H1 (cell line): ENCODE data around the gene ANKFN1.

Experiments
- BACH1 ChIP-seq: IDR thresholded peaks from 2 replicates; pipeline ENCODE4 v1.6.1; 2012; ENCODE audit warnings: low read length, improper control_type of control experiment
- CBX8 ChIP-seq: fragments of 300-800, 300-1000 bp; sonication (generic); IDR thresholded peaks from 2 replicates; pipeline ENCODE4 v1.7.1; 2016; ENCODE audit warnings: low read depth, low read length, borderline replicate concordance
- CEBPB ChIP-seq: IDR thresholded peaks from 2 replicates; pipeline ENCODE4 v1.6.1; 2012; ENCODE audit warnings: low read depth, low read length
- EZH2 ChIP-seq: fragments of 200-600 bp; sonication (generic); IDR thresholded peaks from 2 replicates; pipeline ENCODE4 v1.7.1; 2012; ENCODE audit warnings: low read depth, mild to moderate bottlenecking, moderate library complexity, low read length, inconsistent platforms; ENCODE audit not compliant: severe bottlenecking
- HDAC2 ChIP-seq, 2 experiments: fragments of 300-600 bp in 1 of 2; sonication (generic) in 1 of 2; IDR thresholded peaks; 2 replicates each; pipeline ENCODE4 v1.6.1; 2011 to 2012; ENCODE audit warnings: low read depth in 2 of 2, low read length in 2 of 2, mild to moderate bottlenecking in 2 of 2, moderate library complexity in 2 of 2, borderline replicate concordance in 1 of 2, inconsistent platforms in 1 of 2
- POLR2A ChIP-seq, 2 experiments: IDR thresholded peaks; 1 replicate in 1 of 2; 2 replicates in 1 of 2; pipeline ENCODE4 v1.6.1; 2011; ENCODE audit warnings: low read depth in 2 of 2, low read length in 2 of 2, mild to moderate bottlenecking in 2 of 2; ENCODE audit errors: control extremely low read depth in 1 of 2
- RAD21 ChIP-seq, 2 experiments: IDR thresholded peaks in 1 of 2; conservative IDR thresholded peaks in 1 of 2; 2 replicates each; pipeline ENCODE4 v1.6.1; 2011; ENCODE audit warnings: low read depth in 2 of 2, low read length in 2 of 2, improper control_type of control experiment in 1 of 2, inconsistent platforms in 1 of 2, mild to moderate bottlenecking in 1 of 2, moderate library complexity in 1 of 2
- SIN3A ChIP-seq, 2 experiments: IDR thresholded peaks in 1 of 2; conservative IDR thresholded peaks in 1 of 2; 2 replicates each; pipeline ENCODE4 v1.6.1; 2011 to 2012; ENCODE audit warnings: low read length in 2 of 2, improper control_type of control experiment in 1 of 2, low read depth in 1 of 2, mild to moderate bottlenecking in 1 of 2
- SP2 ChIP-seq: IDR thresholded peaks from 2 replicates; pipeline ENCODE4 v1.6.1; 2012; ENCODE audit warnings: mild to moderate bottlenecking, low read length, inconsistent platforms
- YY1 ChIP-seq: IDR thresholded peaks from 2 replicates; pipeline ENCODE4 v1.6.1; 2011; ENCODE audit warnings: low read depth, mild to moderate bottlenecking, low read length
- TF ChIP-seq, protein P1 (sequence below), 3 experiments: IDR thresholded peaks; 1 replicate in 2 of 3; 2 replicates in 1 of 3; pipeline versions ENCODE4 v1.5.1 to v1.6.1; 2011; ENCODE audit warnings: low read length in 3 of 3, mild to moderate bottlenecking in 3 of 3, inconsistent platforms in 2 of 3, low read depth in 1 of 3, moderate library complexity in 1 of 3; ENCODE audit not compliant: insufficient read depth in 1 of 3; ENCODE audit errors: control extremely low read depth in 1 of 3
- TF ChIP-seq, protein P2 (sequence below): IDR thresholded peaks from 2 replicates; pipeline ENCODE4 v1.6.1; 2012; ENCODE audit warnings: inconsistent platforms
- TF ChIP-seq, protein P3 (sequence below): IDR thresholded peaks from 2 replicates; pipeline ENCODE4 v1.6.1; 2011; ENCODE audit warnings: low read depth, mild to moderate bottlenecking, low read length; ENCODE audit not compliant: insufficient read depth

DNA sequence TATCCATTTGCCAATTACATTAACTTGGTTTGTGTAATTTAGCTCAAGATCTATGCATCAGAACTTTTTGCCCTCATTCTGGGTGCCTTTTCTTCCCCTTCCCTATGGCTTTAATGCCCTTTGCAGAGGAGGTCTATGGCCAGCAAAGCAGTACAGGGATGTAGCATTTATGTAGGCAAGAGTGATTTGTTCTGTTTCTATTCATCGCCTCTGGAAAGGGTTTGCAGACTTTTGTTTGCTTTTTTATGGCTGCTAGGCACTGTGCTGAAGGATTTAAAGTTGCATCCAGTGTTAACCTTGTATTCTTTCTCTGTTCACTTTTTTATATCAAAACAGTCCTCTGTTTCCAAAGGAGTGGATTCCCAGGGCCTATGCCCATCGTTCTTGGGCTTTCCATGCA, 78.0 kb downstream of the ANKFN1 start:
- TF ChIP-seq POLR2A (IDR thresholded peaks at IDR 0.05; ENCODE audit: control extremely low read depth in 1 of 2, low read depth in 2 of 2, low read length in 2 of 2) (no peak), CBX8 (no peak), BACH1 (no peak), EZH2 (no peak), HDAC2 (IDR thresholded peaks at IDR 0.05; ENCODE audit: borderline replicate concordance in 1 of 2, low read depth in 2 of 2, low read length in 2 of 2) (no peak), RAD21 (IDR thresholded peaks at IDR 0.05 in 1 of 2, conservative IDR thresholded peaks at IDR 0.05 in 1 of 2; ENCODE audit: low read depth in 2 of 2, low read length in 2 of 2) (no peak), CEBPB (no peak), SIN3A (conservative IDR thresholded peaks at IDR 0.05 in 1 of 2, IDR thresholded peaks at IDR 0.05 in 1 of 2; ENCODE audit: low read depth in 1 of 2, low read length in 2 of 2) (no peak), SP2 (no peak), YY1 (no peak)
- TF ChIP-seq, protein P1, sequence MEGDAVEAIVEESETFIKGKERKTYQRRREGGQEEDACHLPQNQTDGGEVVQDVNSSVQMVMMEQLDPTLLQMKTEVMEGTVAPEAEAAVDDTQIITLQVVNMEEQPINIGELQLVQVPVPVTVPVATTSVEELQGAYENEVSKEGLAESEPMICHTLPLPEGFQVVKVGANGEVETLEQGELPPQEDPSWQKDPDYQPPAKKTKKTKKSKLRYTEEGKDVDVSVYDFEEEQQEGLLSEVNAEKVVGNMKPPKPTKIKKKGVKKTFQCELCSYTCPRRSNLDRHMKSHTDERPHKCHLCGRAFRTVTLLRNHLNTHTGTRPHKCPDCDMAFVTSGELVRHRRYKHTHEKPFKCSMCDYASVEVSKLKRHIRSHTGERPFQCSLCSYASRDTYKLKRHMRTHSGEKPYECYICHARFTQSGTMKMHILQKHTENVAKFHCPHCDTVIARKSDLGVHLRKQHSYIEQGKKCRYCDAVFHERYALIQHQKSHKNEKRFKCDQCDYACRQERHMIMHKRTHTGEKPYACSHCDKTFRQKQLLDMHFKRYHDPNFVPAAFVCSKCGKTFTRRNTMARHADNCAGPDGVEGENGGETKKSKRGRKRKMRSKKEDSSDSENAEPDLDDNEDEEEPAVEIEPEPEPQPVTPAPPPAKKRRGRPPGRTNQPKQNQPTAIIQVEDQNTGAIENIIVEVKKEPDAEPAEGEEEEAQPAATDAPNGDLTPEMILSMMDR (IDR thresholded peaks at IDR 0.05; ENCODE audit: control extremely low read depth in 1 of 3, insufficient read depth in 1 of 3, low read depth in 1 of 3, low read length in 3 of 3), result no peak
- TF ChIP-seq, protein P2, sequence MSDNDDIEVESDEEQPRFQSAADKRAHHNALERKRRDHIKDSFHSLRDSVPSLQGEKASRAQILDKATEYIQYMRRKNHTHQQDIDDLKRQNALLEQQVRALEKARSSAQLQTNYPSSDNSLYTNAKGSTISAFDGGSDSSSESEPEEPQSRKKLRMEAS, result no peak
- TF ChIP-seq, protein P3, sequence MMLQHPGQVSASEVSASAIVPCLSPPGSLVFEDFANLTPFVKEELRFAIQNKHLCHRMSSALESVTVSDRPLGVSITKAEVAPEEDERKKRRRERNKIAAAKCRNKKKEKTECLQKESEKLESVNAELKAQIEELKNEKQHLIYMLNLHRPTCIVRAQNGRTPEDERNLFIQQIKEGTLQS, result no peak
